GM23338 (cell line): Measurements from ENCODE around the gene ME3. TPM values are rescaled to one million over a fixed set of nuclear protein-coding genes. Genes with fewer than 3 reads are reported as not detected.

ENCODE experiments used
- ATAC-seq: fragments of 200-7000 bp; cut with Tn5 transposase; 3 replicates; pipeline ENCODE4 v1.9.1; 2020
- DNase-seq: peaks from one replicate; pipeline ENCODE4 v3.0.0-alpha.2; 2015; ENCODE audit warnings: low spot score
- H2AFZ ChIP-seq: fragments of 200-600 bp; sonication (generic); 2 replicates; pipeline ENCODE4 v1.8.0; 2016; ENCODE audit warnings: antibody characterized with exemption, mild to moderate bottlenecking, moderate library complexity
- H3F3A ChIP-seq: fragments of 200-600 bp; sonication (generic); replicated peaks from 2 replicates; pipeline ENCODE4 v1.8.0; 2017; ENCODE audit warnings: antibody characterized with exemption, mixed run types, low read depth
- H3K27ac ChIP-seq: fragments of 200-600 bp; sonication (generic); 2 replicates; pipeline ENCODE4 v1.6.1; 2016; ENCODE audit warnings: low read depth
- H3K27me3 ChIP-seq: fragments of 200-600 bp; sonication (generic); 2 replicates; pipeline ENCODE4 v1.8.0; 2016; ENCODE audit warnings: mild to moderate bottlenecking, mixed run types, moderate library complexity; ENCODE audit not compliant: insufficient read depth
- H3K36me3 ChIP-seq: fragments of 200-600 bp; sonication (generic); 2 replicates; pipeline ENCODE4 v1.8.0; 2016; ENCODE audit warnings: mild to moderate bottlenecking; ENCODE audit not compliant: insufficient read depth
- H3K4me1 ChIP-seq: fragments of 200-600 bp; sonication (generic); 2 replicates; pipeline ENCODE4 v1.8.0; 2016; ENCODE audit warnings: mild to moderate bottlenecking, moderate library complexity; ENCODE audit not compliant: insufficient read depth
- H3K4me2 ChIP-seq: fragments of 200-600 bp; sonication (generic); 2 replicates; pipeline ENCODE4 v1.7.1; 2017; ENCODE audit warnings: mixed run types
- H3K4me3 ChIP-seq: fragments of 200-600 bp; sonication (generic); 2 replicates; pipeline ENCODE4 v1.6.1; 2016; ENCODE audit warnings: mixed run types
- H3K79me2 ChIP-seq: fragments of 200-600 bp; sonication (generic); replicated peaks from 2 replicates; pipeline ENCODE4 v1.8.0; 2017; ENCODE audit warnings: mild to moderate bottlenecking; ENCODE audit not compliant: insufficient read depth
- H3K9me2 ChIP-seq: fragments of 200-600 bp; sonication (generic); 2 replicates; pipeline ENCODE4 v1.8.0; 2017; ENCODE audit not compliant: insufficient read depth
- H4K20me1 ChIP-seq: fragments of 200-600 bp; sonication (generic); replicated peaks from 2 replicates; pipeline ENCODE4 v1.8.0; 2017; ENCODE audit warnings: mild to moderate bottlenecking; ENCODE audit not compliant: insufficient read depth
- H3K27ac Mint-ChIP-seq: 2 replicates; pipeline ENCODE4 v1.8.0; 2020; ENCODE audit warnings: inconsistent platforms, mild to moderate bottlenecking, moderate library complexity, mixed read lengths
- H3K27me3 Mint-ChIP-seq: 3 replicates; pipeline ENCODE4 v1.8.0; 2022; ENCODE audit warnings: low read depth, mild to moderate bottlenecking, moderate library complexity, mixed read lengths, inconsistent platforms; ENCODE audit not compliant: insufficient read depth, poor library complexity
- H3K36me3 Mint-ChIP-seq: 3 replicates; pipeline ENCODE4 v1.8.0; 2021; ENCODE audit warnings: low read depth, mild to moderate bottlenecking, inconsistent platforms, moderate library complexity, mixed read lengths
- H3K4me1 Mint-ChIP-seq: 3 replicates; pipeline ENCODE4 v1.8.0; 2020; ENCODE audit warnings: mild to moderate bottlenecking, inconsistent platforms, mixed read lengths
- H3K4me3 Mint-ChIP-seq: 3 replicates; pipeline ENCODE4 v1.8.0; 2021; ENCODE audit warnings: moderate library complexity, mild to moderate bottlenecking, inconsistent platforms, mixed read lengths
- H3K9me3 Mint-ChIP-seq: 3 replicates; pipeline ENCODE4 v1.8.0; 2020; ENCODE audit warnings: moderate library complexity, mild to moderate bottlenecking, inconsistent platforms, mixed read lengths
- CREB1 ChIP-seq: fragments of 250-450 bp; sonication (Bioruptor Pico); IDR thresholded peaks from 2 replicates; pipeline ENCODE4 v1.5.0; 2020; ENCODE audit warnings: low read depth, mild to moderate bottlenecking, moderate library complexity
- CTCF ChIP-seq, 2 experiments: fragments of 200-600 bp in 1 of 2; sonication (generic) in 1 of 2; conservative IDR thresholded peaks; 2 replicates each; pipeline versions ENCODE4 v1.5.1 to v1.6.1; 2016 to 2017; ENCODE audit warnings: antibody characterized with exemption in 2 of 2, low read depth in 2 of 2, mild to moderate bottlenecking in 2 of 2, moderate library complexity in 1 of 2
- EZH2 ChIP-seq: fragments of 200-600 bp; sonication (generic); IDR thresholded peaks from one replicate; pipeline ENCODE4 v1.8.0; 2017; ENCODE audit warnings: antibody characterized with exemption, mild to moderate bottlenecking, low read depth; ENCODE audit not compliant: unreplicated experiment
- EZH2phosphoT487 ChIP-seq: fragments of 200-600 bp; sonication (generic); IDR thresholded peaks from one replicate; pipeline ENCODE4 v1.8.1; 2018; ENCODE audit warnings: antibody characterized with exemption; ENCODE audit not compliant: unreplicated experiment
- JUNB ChIP-seq: IDR thresholded peaks from one replicate; pipeline ENCODE4 v1.6.1; 2016; ENCODE audit warnings: antibody characterized with exemption; ENCODE audit not compliant: unreplicated experiment
- NANOG ChIP-seq: IDR thresholded peaks from 2 replicates; pipeline ENCODE4 v1.6.1; 2016; ENCODE audit warnings: antibody characterized with exemption, borderline replicate concordance
- POLR2AphosphoS5 ChIP-seq: IDR thresholded peaks from 2 replicates; pipeline ENCODE4 v1.6.1; 2016; ENCODE audit warnings: antibody characterized with exemption, low read depth
- REST ChIP-seq: IDR thresholded peaks from one replicate; pipeline ENCODE4 v1.6.1; 2018; ENCODE audit warnings: antibody characterized with exemption; ENCODE audit not compliant: unreplicated experiment
- STAT1 ChIP-seq: IDR thresholded peaks from one replicate; pipeline ENCODE4 v1.6.1; 2016; ENCODE audit warnings: antibody characterized with exemption; ENCODE audit not compliant: unreplicated experiment
- ZNF114 ChIP-seq: fragments of 250-450 bp; sonication (Bioruptor Pico); IDR thresholded peaks from 2 replicates; pipeline ENCODE4 v1.5.0; 2020; ENCODE audit warnings: mild to moderate bottlenecking, moderate library complexity
- ZNF331 ChIP-seq: fragments of 250-450 bp; sonication (Bioruptor Pico); IDR thresholded peaks from 2 replicates; pipeline ENCODE4 v1.5.0; 2020; ENCODE audit warnings: low read depth, mild to moderate bottlenecking, moderate library complexity
- polyA plus RNA-seq: library from polyadenylated mRNA; unstranded; fragments of >200 nt; fragmentation: Nextera tagmentation; extraction: Ambion mirVana; gene quantifications from 2 replicates; pipeline ENCODE4 v1.2.1, GENCODE V29; 2016
- total RNA-seq: library from RNA; depleted of rRNA; stranded (reverse); fragments of >200 nt; shearing (Covaris generic); gene quantifications from 2 replicates; pipeline ENCODE4 v1.2.3, GENCODE V29; 2014

ME3 gene
- total and polyA plus RNA-seq, 2 experiments from 2014 or later, result 1.3 to 4.0 TPM

GRCh38 chr11:86524620-86525352 is 147.6 kb downstream of the ME3 start:
- Histone ChIP-seq H4K20me1 (no peaks in the 10 kb centered on the region), H3K79me2 (no peaks in the 10 kb centered on the region), H3K4me3 (no peak overlapping the region), H3K27me3 (no peaks in the 10 kb centered on the region), H3K36me3 (no peaks in the 10 kb centered on the region), H3K27ac (no peak overlapping the region), H3F3A (no peaks in the 10 kb centered on the region), H3K4me2 (no peak overlapping the region), H3K9me2 (peaks cover 5% of the 10 kb centered on the region; the same call in 1 of the 2 replicates), H2AFZ (no peak overlapping the region), H3K4me1 (no peaks in the 10 kb centered on the region)
- no peak for DNase-seq
- H3K36me3 Mint-ChIP-seq, result peaks cover 24% of the 10 kb centered on the region; the same call in 2 of the 3 replicates
- TF ChIP-seq NANOG (no peak), CTCF (conservative IDR thresholded peaks at IDR 0.05; ENCODE audit: low read depth in 2 of 2) (no peak)
- H3K4me1 Mint-ChIP-seq, result no peaks in the 10 kb centered on the region
- no peak overlapping the region for H3K4me3 Mint-ChIP-seq
- peaks cover 39% of the 10 kb centered on the region for H3K9me3 Mint-ChIP-seq
- no peak overlapping the region for H3K27ac Mint-ChIP-seq
- H3K27me3 Mint-ChIP-seq, result peaks cover 1% of the 10 kb centered on the region
- ATAC-seq, result no peak

DNA sequence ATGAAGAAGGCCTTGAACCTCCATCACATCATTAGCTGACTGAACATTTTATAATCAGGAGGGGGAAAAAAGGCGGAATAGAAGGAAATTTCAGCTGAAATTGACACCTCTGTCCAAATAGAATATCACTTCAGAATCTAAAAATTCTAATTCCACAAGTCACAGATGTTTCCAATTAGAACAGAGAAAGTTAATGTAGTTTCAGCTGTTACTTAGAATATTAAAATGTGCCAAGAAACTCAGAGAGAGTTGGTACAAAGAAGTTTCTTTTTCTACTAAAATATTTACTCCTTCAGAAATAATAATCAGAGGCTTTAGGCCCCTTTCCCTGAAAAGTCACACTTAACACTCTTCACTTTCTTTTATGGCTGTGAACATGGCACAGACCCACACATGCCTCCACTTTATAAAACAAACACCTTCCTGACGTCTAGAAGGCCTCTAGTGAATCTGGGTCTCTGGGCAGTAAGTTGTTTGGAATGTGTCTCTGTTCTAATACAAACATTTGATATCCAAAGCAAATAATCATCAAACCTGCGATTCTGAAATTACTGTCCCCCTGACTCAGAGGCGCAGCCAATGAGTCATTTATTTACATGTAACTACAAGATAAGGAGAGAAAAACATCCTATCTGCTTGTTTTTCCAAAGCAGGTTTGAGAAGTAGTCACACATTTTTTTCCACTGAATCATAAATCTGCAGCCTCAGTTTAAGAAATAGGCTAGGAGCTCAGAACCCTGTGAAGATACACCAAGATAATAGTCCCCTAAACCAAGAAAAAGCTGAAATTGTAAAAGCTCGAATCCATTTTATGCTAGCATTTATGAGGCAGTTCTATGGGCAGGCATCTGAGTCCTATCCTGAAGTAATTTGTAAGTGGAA is 148.4 kb downstream of the ME3 start:
- Mint-ChIP-seq H3K4me3 (no peak overlapping the region), H3K27ac (no peak overlapping the region), H3K4me1 (peaks cover 7% of the 10 kb centered on the region), H3K27me3 (peaks cover 3% of the 10 kb centered on the region), H3K36me3 (peaks cover 24% of the 10 kb centered on the region; the same call in 2 of the 3 replicates), H3K9me3 (peaks cover 39% of the 10 kb centered on the region)
- Histone ChIP-seq H3K4me2 (no peak overlapping the region), H3K27ac (no peak overlapping the region), H3K4me3 (no peak overlapping the region), H4K20me1 (no peaks in the 10 kb centered on the region), H3K79me2 (no peaks in the 10 kb centered on the region), H3K27me3 (no peaks in the 10 kb centered on the region), H3K9me2 (peaks cover 5% of the 10 kb centered on the region; the same call in 1 of the 2 replicates), H3F3A (no peaks in the 10 kb centered on the region), H2AFZ (no peak overlapping the region), H3K4me1 (peaks cover 6% of the 10 kb centered on the region; the same call in 1 of the 2 replicates), H3K36me3 (no peaks in the 10 kb centered on the region)
- DNase-seq (no peak), ATAC-seq (no peak)
- no peak for TF ChIP-seq REST
- TF ChIP-seq ZNF331, result no peak
- no peak for TF ChIP-seq POLR2AphosphoS5
- TF ChIP-seq EZH2, result no peak
- no peak for TF ChIP-seq NANOG
- TF ChIP-seq CREB1 (CRISPR knock-in tag), result no peak
- no peak for TF ChIP-seq CTCF (conservative IDR thresholded peaks at IDR 0.05; ENCODE audit: low read depth in 2 of 2)
- no peak for TF ChIP-seq ZNF114 (CRISPR knock-in tag)
- TF ChIP-seq JUNB, result no peak
- no peak for TF ChIP-seq STAT1
- TF ChIP-seq EZH2phosphoT487, result no peak
